GM23338 (cell line): ENCODE data around the gene DDTL.

Source experiments
- CREB1 ChIP-seq: fragments of 250-450 bp; sonication (Bioruptor Pico); IDR thresholded peaks from 2 replicates; pipeline ENCODE4 v1.5.0; 2020; ENCODE audit warnings: low read depth, mild to moderate bottlenecking, moderate library complexity
- EZH2 ChIP-seq: fragments of 200-600 bp; sonication (generic); IDR thresholded peaks from one replicate; pipeline ENCODE4 v1.8.0; 2017; ENCODE audit warnings: antibody characterized with exemption, mild to moderate bottlenecking, low read depth; ENCODE audit not compliant: unreplicated experiment
- JUNB ChIP-seq: IDR thresholded peaks from one replicate; pipeline ENCODE4 v1.6.1; 2016; ENCODE audit warnings: antibody characterized with exemption; ENCODE audit not compliant: unreplicated experiment
- POLR2AphosphoS5 ChIP-seq: IDR thresholded peaks from 2 replicates; pipeline ENCODE4 v1.6.1; 2016; ENCODE audit warnings: antibody characterized with exemption, low read depth
- REST ChIP-seq: IDR thresholded peaks from one replicate; pipeline ENCODE4 v1.6.1; 2018; ENCODE audit warnings: antibody characterized with exemption; ENCODE audit not compliant: unreplicated experiment
- TF ChIP-seq, protein P1 (sequence below), 2 experiments: fragments of 200-600 bp in 1 of 2; sonication (generic) in 1 of 2; conservative IDR thresholded peaks; 2 replicates each; pipeline versions ENCODE4 v1.5.1 to v1.6.1; 2016 to 2017; ENCODE audit warnings: antibody characterized with exemption in 2 of 2, low read depth in 2 of 2, mild to moderate bottlenecking in 2 of 2, moderate library complexity in 1 of 2

DNA sequence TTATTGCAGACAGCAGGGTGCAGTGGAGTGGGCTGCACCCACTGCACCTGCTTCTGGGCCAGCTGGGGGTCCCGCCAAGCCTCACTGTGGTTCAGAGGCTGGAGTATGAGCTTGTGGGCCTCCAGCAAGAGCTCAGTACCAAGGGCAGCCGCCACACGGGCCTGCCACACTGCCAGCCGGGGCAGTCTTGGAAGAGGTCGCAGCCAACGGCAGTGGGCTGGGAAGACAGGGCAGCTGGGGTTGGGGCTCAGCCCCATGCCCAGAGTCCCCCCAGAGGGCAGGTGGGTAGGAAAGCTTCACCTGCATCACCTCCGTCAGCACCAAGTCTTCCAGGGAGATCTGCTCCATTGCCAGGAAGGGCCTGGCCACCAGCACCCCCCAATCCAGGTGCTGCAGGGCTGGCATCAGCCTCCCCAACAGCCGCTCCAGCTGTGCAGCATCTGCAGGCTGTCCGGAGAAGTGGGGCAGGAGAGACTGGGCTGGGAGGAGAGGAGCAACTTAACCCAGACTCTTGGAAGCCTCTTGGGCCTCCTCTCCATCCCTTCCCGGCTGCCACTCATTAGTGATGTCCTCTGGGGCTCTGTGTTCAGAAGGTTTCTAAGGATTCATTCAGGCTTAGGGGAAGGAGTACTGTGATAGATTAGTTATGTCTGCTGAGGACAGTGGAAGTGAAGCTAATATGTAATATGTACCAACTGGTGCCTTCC is 39.7 kb downstream of the DDTL start:
- TF ChIP-seq EZH2: no peak
- TF ChIP-seq, protein P1, sequence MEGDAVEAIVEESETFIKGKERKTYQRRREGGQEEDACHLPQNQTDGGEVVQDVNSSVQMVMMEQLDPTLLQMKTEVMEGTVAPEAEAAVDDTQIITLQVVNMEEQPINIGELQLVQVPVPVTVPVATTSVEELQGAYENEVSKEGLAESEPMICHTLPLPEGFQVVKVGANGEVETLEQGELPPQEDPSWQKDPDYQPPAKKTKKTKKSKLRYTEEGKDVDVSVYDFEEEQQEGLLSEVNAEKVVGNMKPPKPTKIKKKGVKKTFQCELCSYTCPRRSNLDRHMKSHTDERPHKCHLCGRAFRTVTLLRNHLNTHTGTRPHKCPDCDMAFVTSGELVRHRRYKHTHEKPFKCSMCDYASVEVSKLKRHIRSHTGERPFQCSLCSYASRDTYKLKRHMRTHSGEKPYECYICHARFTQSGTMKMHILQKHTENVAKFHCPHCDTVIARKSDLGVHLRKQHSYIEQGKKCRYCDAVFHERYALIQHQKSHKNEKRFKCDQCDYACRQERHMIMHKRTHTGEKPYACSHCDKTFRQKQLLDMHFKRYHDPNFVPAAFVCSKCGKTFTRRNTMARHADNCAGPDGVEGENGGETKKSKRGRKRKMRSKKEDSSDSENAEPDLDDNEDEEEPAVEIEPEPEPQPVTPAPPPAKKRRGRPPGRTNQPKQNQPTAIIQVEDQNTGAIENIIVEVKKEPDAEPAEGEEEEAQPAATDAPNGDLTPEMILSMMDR (conservative IDR thresholded peaks at IDR 0.05; ENCODE audit: low read depth in 2 of 2): no peak
- TF ChIP-seq POLR2AphosphoS5: no peak
- no peak for TF ChIP-seq CREB1 (CRISPR knock-in tag)
- no peak for TF ChIP-seq JUNB
- no peak for TF ChIP-seq REST
